NT2/D1 (cell line): ENCODE results near the gene S100A7.

Experiments
- SUZ12 ChIP-seq: IDR thresholded peaks from 2 replicates; pipeline ENCODE4 v1.6.1; 2011; ENCODE audit not compliant: insufficient read length, insufficient read depth; ENCODE audit errors: extremely low read depth
- YY1 ChIP-seq: IDR thresholded peaks from 2 replicates; pipeline ENCODE4 v1.6.1; 2011; ENCODE audit not compliant: insufficient read length, insufficient read depth
- ZNF274 ChIP-seq: IDR thresholded peaks from 2 replicates; pipeline ENCODE4 v1.6.1; 2011; ENCODE audit warnings: mild to moderate bottlenecking, low read depth, low read length

GRCh38 chr1:153422450-153423068, 37.9 kb downstream of the S100A7 start:
- TF ChIP-seq SUZ12, result no peak
- no peak for TF ChIP-seq ZNF274
- TF ChIP-seq YY1, result no peak
